Right kidney (tissue), 1 donor: ENCODE results near the gene TAF6.

ENCODE experiments used
- DNase-seq: peaks from one replicate; pipeline ENCODE4 v3.0.0-alpha.2; 2016

TAF6 gene

GRCh38 chr7:100072462-100072861, 46.7 kb downstream of the TAF6 start:
- DNase-seq = no peak

GRCh38 chr7:100071018-100071723, 48.0 kb downstream of the TAF6 start:
- DNase-seq = no peak

DNA sequence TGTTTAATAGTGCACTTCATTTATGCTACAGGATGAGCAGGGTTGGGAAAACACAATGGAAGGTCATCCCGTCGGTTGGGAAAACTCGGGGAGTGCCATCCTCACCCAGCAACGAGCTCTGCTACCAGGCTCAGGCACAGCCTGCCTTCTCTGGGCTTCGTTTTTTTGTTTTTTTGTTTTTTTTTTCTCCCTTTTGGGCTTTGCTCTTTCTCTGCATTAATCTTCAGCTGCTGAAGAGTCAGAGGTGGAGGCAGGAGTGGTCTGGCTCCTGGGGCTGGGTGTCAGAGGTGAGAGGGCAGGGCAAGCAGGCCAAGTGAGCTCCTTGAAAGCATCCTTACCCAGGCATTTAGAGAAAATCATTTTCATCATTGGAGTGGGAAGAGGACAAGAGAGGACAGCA, 49.2 kb downstream of the TAF6 start:
- no peak for DNase-seq

DNA sequence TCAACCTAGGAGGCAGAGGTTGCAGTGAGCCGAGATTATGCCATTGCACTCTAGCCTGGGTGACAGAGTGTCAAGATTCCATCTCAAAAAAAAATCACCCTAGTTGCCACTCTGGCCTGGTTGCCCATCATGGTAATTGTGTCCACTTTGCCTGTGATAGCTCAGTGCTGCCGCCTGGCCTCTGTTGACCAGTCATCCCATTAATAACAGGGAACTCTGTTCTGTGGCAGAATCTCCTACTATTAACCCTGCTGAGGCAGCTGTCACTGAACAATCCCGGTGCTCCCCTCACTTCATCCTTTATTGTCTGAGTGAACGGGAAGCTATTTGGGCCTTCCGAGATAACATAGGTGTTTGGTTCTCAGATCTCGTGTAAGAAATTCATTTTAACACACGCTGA, 52.2 kb downstream of the TAF6 start:
- DNase-seq = no peak

- no peak for DNase-seq
These were observed 53.5 kb downstream of the TAF6 start for GRCh38 chr7:100065452-100066186.

- no peak for DNase-seq
These were observed 55.0 kb downstream of the TAF6 start for GRCh38 chr7:100064162-100064561.

- no peak for DNase-seq
These were observed 55.8 kb downstream of the TAF6 start for GRCh38 chr7:100063376-100063775.

DNA sequence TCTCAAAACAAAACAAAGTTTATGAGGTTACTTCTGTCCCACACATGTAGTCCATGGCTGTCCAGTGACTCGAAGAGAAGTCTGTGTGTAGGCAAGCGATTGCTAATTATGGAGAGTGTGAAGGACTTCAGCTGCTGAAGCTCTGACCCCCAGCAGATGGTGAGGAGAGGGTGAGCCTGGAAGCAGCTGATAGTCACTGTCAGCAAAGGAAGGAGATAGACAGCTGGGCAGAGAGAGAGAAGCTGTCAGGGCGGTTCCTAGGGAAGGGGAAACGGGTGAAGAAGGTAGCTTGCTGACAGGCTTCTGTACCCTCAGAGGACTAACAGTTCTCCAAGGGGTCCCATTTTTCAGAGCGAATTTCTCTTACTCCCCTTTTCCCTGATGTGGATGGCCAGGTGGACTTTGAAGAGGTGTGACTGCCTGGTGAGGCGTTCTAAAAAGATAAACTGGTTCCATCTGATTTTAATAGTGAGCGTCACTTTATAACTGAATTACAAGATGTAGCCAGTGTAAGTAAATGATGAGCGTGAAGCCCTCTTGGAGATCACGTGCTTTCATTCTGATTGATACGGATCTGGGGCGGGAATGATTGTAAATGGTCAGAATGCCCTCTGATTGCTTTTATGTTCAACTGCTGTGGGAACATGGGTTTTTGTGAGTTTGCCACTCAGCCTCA, 57.5 kb downstream of the TAF6 start:
- DNase-seq = no peak

DNA sequence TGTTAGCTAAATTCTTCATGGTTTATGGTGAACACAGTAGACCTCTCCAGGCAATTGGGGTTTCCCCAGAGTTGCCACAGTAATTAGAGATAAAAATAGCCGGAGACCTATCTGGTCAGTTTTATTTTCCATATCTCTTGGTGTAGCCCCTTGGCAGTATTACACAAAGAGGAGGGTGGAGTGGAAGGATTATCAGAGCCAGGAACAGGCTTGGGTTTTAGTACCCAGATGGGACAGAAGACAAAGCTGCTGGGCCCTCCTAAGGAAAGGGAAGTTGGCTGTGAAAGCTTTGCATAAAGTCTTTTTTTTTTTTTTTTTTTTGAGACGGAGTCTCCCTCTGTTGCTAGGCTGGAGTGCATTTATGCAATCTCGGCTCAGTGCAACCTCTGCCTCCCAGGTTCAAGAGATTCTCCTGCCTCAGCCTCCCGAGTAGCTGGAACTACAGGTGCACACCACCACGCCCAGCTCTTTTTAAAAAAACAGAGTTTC, 59.9 kb downstream of the TAF6 start:
- DNase-seq = no peak
